GM23248 (cell line): ENCODE data around the gene RPE. TPM values are rescaled to one million over a fixed set of nuclear protein-coding genes. Genes with fewer than 3 reads are reported as not detected.

Source experiments
- DNase-seq: peaks from one replicate; pipeline ENCODE4 v3.0.0-alpha.2; 2015
- H2AFZ ChIP-seq: fragments of 200-600 bp; sonication (generic); 2 replicates; pipeline ENCODE4 v1.6.1; 2016; ENCODE audit warnings: antibody characterized with exemption
- H3F3A ChIP-seq: fragments of 200-600 bp; sonication (generic); 2 replicates; pipeline ENCODE4 v1.6.1; 2016; ENCODE audit warnings: mild to moderate bottlenecking, antibody characterized with exemption, mixed run types; ENCODE audit not compliant: insufficient read depth
- H3K27ac ChIP-seq: fragments of 200-600 bp; sonication (generic); 2 replicates; pipeline ENCODE4 v1.5.1; 2016; ENCODE audit warnings: mild to moderate bottlenecking
- H3K27me3 ChIP-seq: fragments of 200-600 bp; sonication (generic); replicated peaks from 2 replicates; pipeline ENCODE4 v1.6.1; 2016; ENCODE audit warnings: mild to moderate bottlenecking; ENCODE audit not compliant: insufficient read depth
- H3K36me3 ChIP-seq: fragments of 200-600 bp; sonication (generic); 2 replicates; pipeline ENCODE4 v1.6.1; 2016; ENCODE audit warnings: low read depth, mild to moderate bottlenecking
- H3K4me1 ChIP-seq: fragments of 200-600 bp; sonication (generic); 2 replicates; pipeline ENCODE4 v1.6.1; 2016; ENCODE audit warnings: mild to moderate bottlenecking; ENCODE audit not compliant: insufficient read depth
- H3K4me2 ChIP-seq: fragments of 200-600 bp; sonication (generic); one replicate; pipeline ENCODE4 v1.6.1; 2016; ENCODE audit warnings: mild to moderate bottlenecking; ENCODE audit not compliant: unreplicated experiment
- H3K4me3 ChIP-seq: fragments of 200-600 bp; sonication (generic); 2 replicates; pipeline ENCODE4 v1.5.1; 2016; ENCODE audit warnings: mild to moderate bottlenecking
- H3K79me2 ChIP-seq: fragments of 200-600 bp; sonication (generic); 2 replicates; pipeline ENCODE4 v1.6.1; 2016; ENCODE audit warnings: mild to moderate bottlenecking; ENCODE audit not compliant: insufficient read depth
- H3K9ac ChIP-seq: fragments of 200-600 bp; sonication (generic); 2 replicates; pipeline ENCODE4 v1.6.1; 2016; ENCODE audit warnings: mild to moderate bottlenecking
- H3K9me2 ChIP-seq: fragments of 200-600 bp; sonication (generic); 2 replicates; pipeline ENCODE4 v1.6.1; 2016; ENCODE audit warnings: mixed run types, mild to moderate bottlenecking, moderate library complexity; ENCODE audit not compliant: insufficient read depth
- H3K9me3 ChIP-seq: fragments of 200-600 bp; sonication (generic); one replicate; pipeline ENCODE4 v1.6.1; 2017; ENCODE audit warnings: low read depth
- H4K20me1 ChIP-seq: fragments of 200-600 bp; sonication (generic); 2 replicates; pipeline ENCODE4 v1.6.0; 2016; ENCODE audit not compliant: insufficient read depth
- EZH2 ChIP-seq: fragments of 200-600 bp; sonication (generic); IDR thresholded peaks from 2 replicates; pipeline ENCODE4 v1.6.1; 2018; ENCODE audit warnings: antibody characterized with exemption, mild to moderate bottlenecking; ENCODE audit not compliant: insufficient read depth, poor library complexity, severe bottlenecking
- EZH2phosphoT487 ChIP-seq: fragments of 200-600 bp; sonication (generic); IDR thresholded peaks from 2 replicates; pipeline ENCODE4 v1.6.1; 2018; ENCODE audit warnings: antibody characterized with exemption, moderate library complexity, mild to moderate bottlenecking, low read depth; ENCODE audit not compliant: insufficient read depth
- WGBS, 2 experiments: methylation state at CpG; one replicate each; pipeline ENCODE4 v1.1.6; 2015 to 2017; ENCODE audit warnings: low lambda C conversion rate in 2 of 2, low coverage in 1 of 2; ENCODE audit errors: missing lambda C conversion rate in 2 of 2; 5-methylcytosine and 5-hydroxymethylcytosine counted together
- in situ Hi-C: fragments of 300-500 bp; cut with MboI; formaldehyde crosslinking; loops from 2 replicates; pipeline ENCODE4 v1.15.0; 2020
- polyA plus RNA-seq: library from polyadenylated mRNA; unstranded; fragments of >200 nt; fragmentation: Nextera tagmentation; extraction: Ambion mirVana; gene quantifications from 2 replicates; pipeline ENCODE4 v1.2.1, GENCODE V29; 2016
- total RNA-seq: library from RNA; depleted of rRNA; stranded (reverse); fragments of >200 nt; shearing (Covaris generic); gene quantifications from 2 replicates; pipeline ENCODE4 v1.2.3, GENCODE V29; 2014

The RPE gene
- total and polyA plus RNA-seq, 2 experiments from 2014 or later = 51.4 to 100.0 TPM

GRCh38 chr2:210000464-210001324, 1.7 kb upstream of the RPE start:
- H3K27ac ChIP-seq = no peak overlapping the region
- TF ChIP-seq EZH2 = no peak
- TF ChIP-seq EZH2phosphoT487 = no peak
- no peaks in the 10 kb centered on the region for H3K9me2 ChIP-seq
- no peak for DNase-seq
- H3K4me1 ChIP-seq = peaks cover 27% of the 10 kb centered on the region
- H3K36me3 ChIP-seq = no peaks in the 10 kb centered on the region
- H3K4me3 ChIP-seq = no peak overlapping the region
- H3K9me3 ChIP-seq = no peaks in the 10 kb centered on the region
- H3K27me3 ChIP-seq = no peaks in the 10 kb centered on the region
- peaks cover 3% of the 10 kb centered on the region; the same call in 1 of the 2 replicates for H3F3A ChIP-seq
- in situ Hi-C loops = no loop called here
- 94 to 97% methylated on average over 26 to 29 of the region's 32 CpGs for WGBS, 2 experiments
- H3K9ac ChIP-seq = no peak overlapping the region
- H3K79me2 ChIP-seq = peaks cover 33% of the 10 kb centered on the region
- no peak overlapping the region for H3K4me2 ChIP-seq
- no peaks in the 10 kb centered on the region for H4K20me1 ChIP-seq
- H2AFZ ChIP-seq = no peak overlapping the region

GRCh38 chr2:210003359-210003758, 921 bp downstream of the RPE start:
- Histone ChIP-seq H3K9me2 (no peaks in the 10 kb centered on the region), H3K27me3 (no peaks in the 10 kb centered on the region), H3K36me3 (no peaks in the 10 kb centered on the region), H4K20me1 (no peaks in the 10 kb centered on the region), H3K4me1 (peaks cover 32% of the 10 kb centered on the region), H3K9me3 (no peaks in the 10 kb centered on the region), H2AFZ (peak overlapping the region; percentile 100), H3K4me2 (peak overlapping the region; percentile 98), H3K79me2 (peaks cover 59% of the 10 kb centered on the region), H3K9ac (peak overlapping the region; percentile 89), H3K4me3 (peak overlapping the region; percentile 94), H3K27ac (peak overlapping the region; percentile 55), H3F3A (peaks cover 3% of the 10 kb centered on the region; the same call in 1 of the 2 replicates)
- in situ Hi-C loops = no loop called here
- 0 to 1% methylated on average over 2 of the region's 2 CpGs for WGBS, 2 experiments
- DNase-seq = peak; percentile 57
- TF ChIP-seq EZH2 (no peak), EZH2phosphoT487 (no peak)

GRCh38 chr2:210004881-210005280, 2.4 kb downstream of the RPE start:
- H3K79me2 ChIP-seq = peaks cover 74% of the 10 kb centered on the region
- H3K9me3 ChIP-seq = no peaks in the 10 kb centered on the region
- no peak overlapping the region for H3K4me3 ChIP-seq
- no peak overlapping the region for H2AFZ ChIP-seq
- no peak overlapping the region for H3K27ac ChIP-seq
- in situ Hi-C loops = no loop called here
- peaks cover 32% of the 10 kb centered on the region for H3K4me1 ChIP-seq
- TF ChIP-seq EZH2 (no peak), EZH2phosphoT487 (no peak)
- H3F3A ChIP-seq = peaks cover 3% of the 10 kb centered on the region; the same call in 1 of the 2 replicates
- DNase-seq = peak; percentile 16
- no peaks in the 10 kb centered on the region for H3K27me3 ChIP-seq
- H3K4me2 ChIP-seq = peak overlapping the region; percentile 98
- no peaks in the 10 kb centered on the region for H3K9me2 ChIP-seq
- H3K36me3 ChIP-seq = no peaks in the 10 kb centered on the region
- WGBS, 2 experiments = 58 to 68% methylated on average over 2 of the region's 2 CpGs
- peak overlapping the region; percentile 17; the same call in 1 of the 2 replicates for H3K9ac ChIP-seq
- H4K20me1 ChIP-seq = no peaks in the 10 kb centered on the region

- Histone ChIP-seq H3K27ac (no peak overlapping the region), H3K4me3 (no peak overlapping the region), H3F3A (no peaks in the 10 kb centered on the region), H3K27me3 (no peaks in the 10 kb centered on the region), H3K9ac (no peak overlapping the region), H3K9me2 (no peaks in the 10 kb centered on the region), H3K9me3 (no peaks in the 10 kb centered on the region), H3K4me1 (peaks cover 29% of the 10 kb centered on the region), H4K20me1 (peaks cover 6% of the 10 kb centered on the region; the same call in 1 of the 2 replicates), H3K4me2 (no peak overlapping the region), H3K36me3 (peaks cover 9% of the 10 kb centered on the region; the same call in 1 of the 2 replicates), H3K79me2 (peaks cover 100% of the 10 kb centered on the region), H2AFZ (no peak overlapping the region)
- in situ Hi-C loops = no loop called here
- WGBS, 2 experiments = 83 to 89% methylated on average over 2 of the region's 2 CpGs
- peak; percentile 28 for DNase-seq
- no peak for TF ChIP-seq EZH2phosphoT487
- TF ChIP-seq EZH2 = no peak
Measured at GRCh38 chr2:210007895-210008294, 5.5 kb downstream of the RPE start.
